Measurements from ENCODE around the gene RAP1GAP.
A peak's percentile ranks its signal among the peaks of the same experiment; 100 is the strongest.

RAP1GAP gene

DNA sequence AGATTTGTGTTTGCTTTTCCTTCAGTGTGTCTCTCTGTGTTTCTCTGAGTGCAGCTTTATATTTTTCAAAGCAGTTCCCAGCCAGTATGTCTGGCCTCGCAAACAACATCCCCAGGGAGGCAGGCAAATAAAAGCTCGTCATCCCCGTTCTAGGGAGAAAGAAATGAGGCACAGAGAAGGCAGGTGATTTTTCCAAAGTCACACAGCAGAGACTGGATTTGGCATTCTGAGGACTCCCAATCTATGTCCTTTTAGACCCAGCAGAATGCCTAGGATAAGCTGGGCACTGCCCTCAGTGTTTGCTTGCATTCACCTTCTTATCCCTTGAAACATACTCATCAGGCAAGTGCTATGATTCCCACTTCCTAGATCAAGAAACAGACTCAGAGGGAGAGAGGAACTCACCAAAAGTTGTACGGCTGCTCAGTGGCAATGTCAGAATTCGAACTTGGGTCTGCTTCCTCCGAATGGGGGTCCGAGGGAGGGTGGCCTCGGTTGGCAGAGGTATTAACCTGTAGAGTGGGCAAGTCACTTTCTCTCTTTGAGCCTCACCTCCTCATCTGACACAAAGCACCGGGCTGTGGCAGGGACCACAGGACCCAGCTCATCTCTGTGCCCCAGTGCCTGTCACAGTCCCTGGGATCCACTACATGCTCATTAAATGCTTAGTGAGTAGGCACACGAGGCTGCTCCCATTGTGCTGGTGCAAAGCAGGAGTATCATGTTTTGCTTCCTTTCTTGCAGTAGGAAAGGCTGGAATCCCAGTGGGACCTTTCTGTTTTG is 4.2 kb downstream of the RAP1GAP start:
- DNase-seq = no peak
- in situ Hi-C loops (cut with HindIII; ENCODE audit: low pct_ligation_motif_present, low pct_unique_long_range_greater_than_20kb, low sequenced_read_pairs) = no loop called here

- in situ Hi-C loops (cut with HindIII; ENCODE audit: low pct_ligation_motif_present, low pct_unique_long_range_greater_than_20kb, low sequenced_read_pairs) = no loop called here
- no peak for DNase-seq
Measured at GRCh38 chr1:21663951-21664805, 5.0 kb downstream of the RAP1GAP start.

GRCh38 chr1:21663248-21663950 is 5.8 kb downstream of the RAP1GAP start:
- DNase-seq = no peak
- in situ Hi-C loops (cut with HindIII; ENCODE audit: low pct_ligation_motif_present, low pct_unique_long_range_greater_than_20kb, low sequenced_read_pairs) = no loop called here

GRCh38 chr1:21662426-21663247 is 6.5 kb downstream of the RAP1GAP start:
- in situ Hi-C loops (cut with HindIII; ENCODE audit: low pct_ligation_motif_present, low pct_unique_long_range_greater_than_20kb, low sequenced_read_pairs) = no loop called here
- DNase-seq = no peak

GRCh38 chr1:21661886-21662285 is 7.3 kb downstream of the RAP1GAP start:
- in situ Hi-C loops (cut with HindIII; ENCODE audit: low pct_ligation_motif_present, low pct_unique_long_range_greater_than_20kb, low sequenced_read_pairs) = no loop called here
- DNase-seq = no peak

DNA sequence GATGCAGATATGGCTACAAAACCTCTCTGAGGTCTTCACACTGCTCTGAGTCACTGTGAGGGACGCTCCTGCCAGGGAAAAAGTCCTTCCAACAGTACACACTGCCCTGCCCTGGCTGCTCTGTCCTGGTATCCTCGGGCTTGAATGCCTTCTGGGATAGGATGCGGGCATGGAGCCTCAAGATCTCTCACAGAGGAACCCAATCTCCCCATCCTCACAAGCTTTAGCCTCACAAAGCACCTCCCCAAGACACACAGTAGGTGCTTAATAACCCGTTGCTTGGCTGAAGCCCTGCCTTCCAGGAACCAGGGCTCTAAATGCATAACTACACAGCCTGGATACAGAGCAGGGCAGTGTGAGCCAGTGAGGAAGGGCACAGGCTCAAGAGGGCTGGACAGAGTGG is 9.2 kb downstream of the RAP1GAP start:
- in situ Hi-C loops (cut with HindIII; ENCODE audit: low pct_ligation_motif_present, low pct_unique_long_range_greater_than_20kb, low sequenced_read_pairs) = no loop called here
- no peak for DNase-seq

GRCh38 chr1:21659099-21659923 is 9.8 kb downstream of the RAP1GAP start:
- in situ Hi-C loops (cut with HindIII; ENCODE audit: low pct_ligation_motif_present, low pct_unique_long_range_greater_than_20kb, low sequenced_read_pairs) = no loop called here
- peak; percentile 61 for DNase-seq

DNA sequence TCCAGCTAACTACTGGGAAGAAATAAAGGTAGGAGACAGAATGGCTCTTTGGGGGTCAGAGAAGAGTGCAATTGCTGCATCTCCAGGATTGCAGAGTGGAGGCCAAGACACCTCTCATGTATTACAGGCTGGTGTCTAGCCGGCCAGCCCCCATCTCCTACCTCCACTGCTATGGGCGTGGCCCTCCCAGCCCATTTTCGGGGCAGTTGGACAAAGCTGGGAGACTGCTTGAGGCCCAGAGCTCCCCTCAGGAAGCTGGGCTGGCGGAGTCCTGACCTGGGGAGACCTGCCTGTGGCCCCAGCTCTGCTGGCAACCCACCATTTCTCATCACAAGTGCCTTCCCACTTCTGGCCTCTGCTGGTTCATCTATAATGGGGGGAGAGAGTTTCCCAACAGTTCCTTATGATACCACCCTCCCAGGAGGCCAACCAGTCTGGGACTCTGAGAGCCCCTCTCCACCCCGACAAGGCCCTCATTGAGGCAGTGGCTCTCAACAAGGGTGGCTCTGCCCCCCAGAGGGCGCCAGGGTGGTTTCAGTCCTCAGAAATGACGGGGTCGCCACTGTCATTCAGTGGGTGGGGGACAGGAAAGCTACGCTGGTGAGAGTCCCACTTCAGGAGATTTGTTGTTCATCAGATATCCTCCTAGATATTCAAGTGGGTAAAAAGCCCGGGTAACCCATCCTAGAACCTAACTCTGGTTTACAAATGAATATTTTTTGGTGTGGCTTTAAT is 11.5 kb downstream of the RAP1GAP start:
- in situ Hi-C loops (cut with HindIII; ENCODE audit: low pct_ligation_motif_present, low pct_unique_long_range_greater_than_20kb, low sequenced_read_pairs) = no loop called here
- no peak for DNase-seq

GRCh38 chr1:21655748-21656147 is 13.4 kb downstream of the RAP1GAP start:
- DNase-seq = peak; percentile 57
- in situ Hi-C loops (cut with HindIII; ENCODE audit: low pct_ligation_motif_present, low pct_unique_long_range_greater_than_20kb, low sequenced_read_pairs) = no loop called here

- in situ Hi-C loops (cut with HindIII; ENCODE audit: low pct_ligation_motif_present, low pct_unique_long_range_greater_than_20kb, low sequenced_read_pairs) = no loop called here
- no peak for DNase-seq
Measured at GRCh38 chr1:21655259-21655658, 13.9 kb downstream of the RAP1GAP start.

DNA sequence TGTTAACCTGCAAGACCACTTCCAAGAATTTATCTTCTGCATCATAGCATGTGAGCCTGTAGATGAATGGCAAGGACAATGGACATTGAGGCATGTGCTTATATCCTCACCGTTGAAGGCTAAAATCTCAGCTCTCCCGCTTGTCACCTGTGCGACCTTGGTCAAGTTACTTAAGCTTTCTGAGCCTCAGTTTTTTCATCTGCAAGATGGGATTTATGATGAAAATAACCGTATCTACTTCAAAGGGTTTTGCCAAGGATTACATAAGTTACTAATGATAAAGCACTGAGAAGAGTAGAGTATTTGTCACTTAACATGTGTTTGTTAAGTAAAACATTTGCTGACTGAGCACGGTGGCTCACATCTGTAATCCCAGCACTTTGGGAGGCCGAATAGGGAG is 14.9 kb downstream of the RAP1GAP start:
- no peak for DNase-seq
- in situ Hi-C loops (cut with HindIII; ENCODE audit: low pct_ligation_motif_present, low pct_unique_long_range_greater_than_20kb, low sequenced_read_pairs) = no loop called here

DNA sequence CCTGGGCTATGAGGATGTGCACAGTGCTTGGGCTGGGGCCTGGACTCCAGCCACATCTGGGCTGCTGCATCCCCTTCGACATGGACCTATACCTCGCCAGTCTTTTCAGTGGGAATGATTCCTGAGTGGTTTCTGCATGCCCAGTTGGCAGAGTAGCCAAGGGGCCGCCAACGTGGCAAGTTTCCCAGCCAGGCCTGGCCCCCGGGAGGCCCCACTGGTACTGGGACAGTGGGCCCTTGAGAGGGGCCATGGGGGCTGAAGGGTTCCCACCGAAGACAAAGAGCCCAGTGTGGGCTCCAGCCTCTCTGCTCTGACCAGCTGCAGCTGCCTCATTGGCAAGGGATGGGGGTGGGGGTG is 15.4 kb downstream of the RAP1GAP start:
- no peak for DNase-seq
- in situ Hi-C loops (cut with HindIII; ENCODE audit: low pct_ligation_motif_present, low pct_unique_long_range_greater_than_20kb, low sequenced_read_pairs) = no loop called here

- in situ Hi-C loops (cut with HindIII; ENCODE audit: low pct_ligation_motif_present, low pct_unique_long_range_greater_than_20kb, low sequenced_read_pairs) = no loop called here
- DNase-seq = no peak
Measured at GRCh38 chr1:21652937-21653743, 16.0 kb downstream of the RAP1GAP start.

DNA sequence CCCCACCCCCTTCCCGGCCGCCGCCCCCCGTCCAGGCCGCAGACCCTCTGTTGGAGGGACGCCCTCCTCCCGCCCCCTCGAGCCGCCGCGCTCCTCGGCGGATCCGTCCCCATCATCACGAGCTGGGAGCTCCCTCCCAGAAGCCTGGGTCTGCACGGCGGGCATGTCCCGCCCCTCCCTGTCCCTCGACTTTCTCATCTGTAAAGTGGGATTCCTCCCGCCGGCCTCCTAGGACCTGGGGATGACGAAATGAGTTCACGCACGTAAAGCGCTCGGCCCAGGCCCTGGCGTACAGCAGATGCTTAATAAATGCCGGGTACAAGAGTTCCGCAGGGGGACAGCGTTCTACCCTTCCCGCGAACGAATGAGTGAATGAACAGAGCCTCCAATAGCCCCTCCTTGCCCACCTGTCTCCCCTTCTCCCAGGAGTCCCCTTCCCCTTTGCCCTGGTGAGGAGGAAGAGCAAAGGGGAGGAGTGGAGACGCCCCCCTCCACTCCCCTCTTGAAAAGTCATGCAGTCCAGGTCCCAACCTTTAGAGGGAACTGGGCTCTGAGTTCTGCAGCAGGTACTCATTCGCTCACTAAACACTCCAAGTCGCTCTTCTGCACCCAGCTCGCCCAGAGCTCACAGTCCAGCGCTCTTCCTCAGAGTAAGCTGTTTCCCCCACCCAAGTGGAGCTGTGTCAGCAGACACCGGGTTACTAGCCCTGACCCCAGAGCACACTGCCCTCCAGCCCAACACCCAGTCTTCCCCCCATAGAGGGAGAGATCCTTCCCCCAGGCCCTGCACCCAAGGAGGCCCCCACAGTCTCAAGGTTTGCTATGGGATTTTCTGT is 16.8 kb downstream of the RAP1GAP start:
- no peak for DNase-seq
- in situ Hi-C loops (cut with HindIII; ENCODE audit: low pct_ligation_motif_present, low pct_unique_long_range_greater_than_20kb, low sequenced_read_pairs) = no loop called here

DNA sequence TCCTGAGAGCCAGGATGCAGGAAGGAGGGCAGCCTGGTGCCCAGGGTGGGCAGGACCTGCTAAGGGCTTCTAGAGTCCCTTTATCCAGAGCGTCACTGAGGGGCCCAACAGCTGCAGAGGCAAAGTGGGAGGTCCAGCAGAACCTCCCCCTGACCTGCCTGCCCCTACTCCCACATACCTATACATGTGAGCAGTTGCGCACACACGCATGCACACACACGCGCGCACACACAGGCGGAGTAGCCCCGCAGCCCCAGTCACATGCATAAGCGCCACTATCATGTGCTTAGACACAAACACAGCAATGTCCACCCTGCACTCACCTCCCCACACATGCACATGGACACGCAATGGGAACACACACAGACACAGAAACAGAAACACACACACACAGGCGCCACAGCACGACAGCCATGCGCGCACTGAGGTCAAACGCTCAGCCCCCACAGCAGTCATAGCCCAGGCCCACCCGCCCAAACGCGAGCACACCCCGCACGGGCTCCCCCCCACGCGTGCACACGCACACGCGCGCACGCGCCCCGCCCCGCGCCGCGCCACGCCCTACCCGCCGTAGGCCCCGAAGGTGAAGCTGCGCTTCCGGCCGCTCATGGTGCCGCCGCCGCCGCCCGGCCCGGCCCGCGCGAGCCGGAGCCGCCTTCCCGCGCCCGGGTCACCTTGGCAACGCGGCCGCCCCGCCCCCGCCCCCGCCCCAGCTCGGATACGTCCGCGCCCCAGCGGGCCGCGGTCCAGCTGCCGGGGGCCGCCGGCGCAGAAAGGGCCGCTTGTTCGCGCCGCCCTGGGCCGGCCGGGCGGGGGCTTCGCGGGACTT is 17.7 kb downstream of the RAP1GAP start:
- in situ Hi-C loops (cut with HindIII; ENCODE audit: low pct_ligation_motif_present, low pct_unique_long_range_greater_than_20kb, low sequenced_read_pairs) = no loop called here
- DNase-seq = peak; percentile 25
